HS-5 (cell line): Measurements from ENCODE around the gene NKD1.
"Not testable (repeated sequence)": the region's sequence is repeated elsewhere in the genome, so short reads cannot be mapped to it uniquely, and the experiment has no call there.

Experiments
- DNase-seq: peaks from one replicate; pipeline ENCODE4 v3.0.0-alpha.2; 2012; ENCODE audit warnings: low read depth

The NKD1 gene, protein sequence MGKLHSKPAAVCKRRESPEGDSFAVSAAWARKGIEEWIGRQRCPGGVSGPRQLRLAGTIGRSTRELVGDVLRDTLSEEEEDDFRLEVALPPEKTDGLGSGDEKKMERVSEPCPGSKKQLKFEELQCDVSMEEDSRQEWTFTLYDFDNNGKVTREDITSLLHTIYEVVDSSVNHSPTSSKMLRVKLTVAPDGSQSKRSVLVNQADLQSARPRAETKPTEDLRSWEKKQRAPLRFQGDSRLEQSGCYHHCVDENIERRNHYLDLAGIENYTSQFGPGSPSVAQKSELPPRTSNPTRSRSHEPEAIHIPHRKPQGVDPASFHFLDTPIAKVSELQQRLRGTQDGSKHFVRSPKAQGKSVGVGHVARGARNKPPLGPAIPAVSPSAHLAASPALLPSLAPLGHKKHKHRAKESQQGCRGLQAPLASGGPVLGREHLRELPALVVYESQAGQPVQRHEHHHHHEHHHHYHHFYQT

DNA sequence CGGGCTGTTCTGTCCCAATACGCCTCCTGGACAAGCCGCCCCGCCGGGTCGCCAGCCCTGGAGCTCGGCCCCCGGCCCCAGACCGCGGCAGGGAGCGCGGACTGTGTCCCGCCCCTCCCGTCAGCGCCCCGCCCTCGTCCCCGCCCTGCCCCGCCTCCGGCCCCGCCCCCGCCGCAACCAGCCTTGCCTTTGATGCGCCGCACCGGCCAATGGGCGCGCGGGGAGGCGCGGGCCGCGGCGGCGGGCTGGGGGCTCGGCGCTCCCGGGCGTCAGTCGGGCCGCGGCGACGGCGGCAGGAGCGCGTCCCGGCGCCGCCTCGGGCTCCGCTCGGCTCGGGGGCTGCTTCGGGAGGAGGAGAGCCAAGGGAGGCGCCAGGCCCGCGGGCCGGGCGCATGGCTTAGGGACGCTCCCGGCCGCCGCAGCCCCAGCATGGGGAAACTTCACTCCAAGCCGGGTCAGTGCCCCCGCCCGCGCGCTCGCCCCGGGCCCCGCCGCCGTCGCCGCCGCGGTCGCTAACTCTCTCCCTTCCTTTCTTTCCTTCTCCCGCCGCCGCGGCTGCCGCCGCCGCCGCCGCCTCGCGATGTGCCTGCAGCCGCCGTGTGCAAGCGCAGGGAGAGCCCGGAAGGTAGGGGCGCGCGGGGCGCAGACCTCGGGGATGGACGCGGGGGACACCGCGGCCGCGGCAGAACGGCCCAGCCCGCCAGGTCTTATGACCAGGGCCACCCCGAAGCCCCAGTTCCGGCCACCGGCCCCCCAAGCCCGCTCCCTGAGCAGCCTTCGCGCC, at the start of gene NKD1:
NKD1 (plus strand) TSS at position 272 of the 784 bp plus-strand sequence; CDS start at position 430, 158 bp downstream.
- no peak for DNase-seq

DNA sequence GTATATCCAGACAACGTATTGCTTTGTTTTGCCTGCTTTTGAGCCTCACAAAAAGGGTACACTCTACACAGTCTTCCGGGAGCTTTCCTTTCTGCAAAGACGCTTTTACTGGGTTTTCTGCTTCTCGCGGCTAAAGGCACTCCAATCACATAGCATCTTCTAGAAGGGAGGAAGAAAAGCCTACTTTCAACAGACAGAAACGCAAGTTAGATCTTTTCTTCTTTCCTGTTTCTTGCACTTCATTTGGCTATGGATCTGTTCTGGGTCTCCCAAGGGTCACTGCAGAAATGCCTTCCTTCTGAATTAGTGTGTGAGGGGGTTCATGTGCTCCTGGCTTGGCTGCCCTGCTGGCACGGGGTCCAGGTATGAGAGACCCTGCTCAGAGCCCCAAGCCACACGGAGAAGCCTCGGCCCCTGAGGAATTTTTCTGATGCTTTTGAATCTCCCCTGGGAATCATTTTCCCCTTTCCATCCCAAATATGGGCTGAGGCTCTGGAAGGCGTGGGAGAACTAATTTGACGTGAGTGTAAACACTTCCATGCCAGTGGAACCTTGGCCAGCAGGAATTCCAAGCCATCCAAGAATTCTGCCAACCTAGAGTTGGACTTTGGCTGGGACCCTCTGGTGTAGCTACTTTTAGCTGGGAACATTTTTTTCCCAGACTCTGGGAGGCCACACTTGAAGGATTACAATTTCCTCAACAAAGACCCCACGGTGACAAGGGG, 49.6 kb upstream of the NKD1 start:
- no peak for DNase-seq

DNA sequence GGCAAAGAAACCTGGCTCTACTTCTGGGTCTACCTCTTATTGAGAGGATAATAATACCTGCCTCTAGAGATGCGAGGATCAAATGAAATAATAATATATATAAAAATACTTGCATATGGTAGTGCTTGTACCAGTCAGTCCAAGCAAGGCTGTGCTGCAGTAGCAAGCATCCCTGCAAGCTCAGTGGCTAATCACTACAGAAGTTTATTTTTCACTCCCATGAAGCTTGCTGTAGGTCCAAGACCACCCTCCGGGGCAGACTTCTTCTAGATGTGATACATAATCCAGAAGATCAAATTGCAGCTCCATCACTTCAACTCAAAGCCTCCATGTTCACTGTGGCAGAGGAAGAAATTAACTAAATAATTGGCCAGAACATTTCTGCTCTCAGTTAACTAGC, 48.9 kb upstream of the NKD1 start:
- no peak for DNase-seq

DNA sequence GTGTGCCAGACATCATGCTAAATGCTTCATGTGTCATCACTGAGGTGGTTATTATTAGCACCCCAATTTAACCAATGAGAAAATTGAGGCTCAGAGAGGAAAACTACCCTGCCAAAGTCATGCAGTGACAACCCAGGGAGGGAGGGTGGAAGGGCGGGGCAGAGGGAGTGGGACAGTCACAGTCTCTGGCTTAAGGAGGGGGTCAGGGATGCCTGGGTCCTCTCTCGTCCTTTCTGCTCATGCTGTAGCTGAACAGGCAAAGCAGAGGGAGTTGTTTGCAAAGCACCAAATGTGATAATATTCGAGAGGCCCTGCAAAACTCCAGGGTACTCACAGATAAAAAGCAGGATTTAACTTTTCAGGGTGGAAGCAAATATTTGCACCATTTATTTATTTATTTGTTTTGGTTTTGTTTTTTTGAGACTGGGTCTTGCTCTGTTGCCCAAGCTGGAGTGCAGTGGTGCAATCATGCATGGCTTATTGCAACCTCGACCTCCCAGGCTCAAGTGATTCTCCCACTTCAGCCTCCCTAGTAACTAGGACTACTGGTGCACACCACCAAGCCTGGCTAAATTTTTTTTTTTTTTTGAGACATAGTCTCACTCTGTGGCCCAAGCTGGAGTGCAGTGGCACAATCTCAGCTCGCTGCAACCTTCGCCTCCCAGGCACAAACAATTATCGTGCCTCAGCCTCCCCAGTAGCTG, 47.9 kb upstream of the NKD1 start:
- no peak for DNase-seq

DNA sequence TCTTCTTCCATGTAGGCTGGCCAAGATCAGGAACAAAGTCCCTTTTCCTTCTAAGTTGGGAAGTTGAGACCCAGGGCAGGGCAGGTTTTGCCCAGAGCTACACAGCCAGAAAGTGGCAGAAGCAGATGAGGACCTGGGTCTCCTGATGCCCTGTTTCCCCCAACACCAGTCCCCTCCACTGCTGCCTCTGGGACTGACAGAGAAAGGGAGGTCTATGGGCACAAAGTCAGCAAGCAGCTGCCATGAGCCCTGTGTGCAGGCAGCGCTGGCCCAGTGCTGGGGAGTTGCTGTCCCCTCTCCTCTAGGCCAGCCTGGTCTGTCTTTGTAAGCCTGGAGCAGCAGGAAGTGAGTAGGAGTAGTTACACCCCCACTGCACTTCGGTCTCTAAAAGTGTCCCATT, 46.9 kb upstream of the NKD1 start:
- no peak for DNase-seq

DNA sequence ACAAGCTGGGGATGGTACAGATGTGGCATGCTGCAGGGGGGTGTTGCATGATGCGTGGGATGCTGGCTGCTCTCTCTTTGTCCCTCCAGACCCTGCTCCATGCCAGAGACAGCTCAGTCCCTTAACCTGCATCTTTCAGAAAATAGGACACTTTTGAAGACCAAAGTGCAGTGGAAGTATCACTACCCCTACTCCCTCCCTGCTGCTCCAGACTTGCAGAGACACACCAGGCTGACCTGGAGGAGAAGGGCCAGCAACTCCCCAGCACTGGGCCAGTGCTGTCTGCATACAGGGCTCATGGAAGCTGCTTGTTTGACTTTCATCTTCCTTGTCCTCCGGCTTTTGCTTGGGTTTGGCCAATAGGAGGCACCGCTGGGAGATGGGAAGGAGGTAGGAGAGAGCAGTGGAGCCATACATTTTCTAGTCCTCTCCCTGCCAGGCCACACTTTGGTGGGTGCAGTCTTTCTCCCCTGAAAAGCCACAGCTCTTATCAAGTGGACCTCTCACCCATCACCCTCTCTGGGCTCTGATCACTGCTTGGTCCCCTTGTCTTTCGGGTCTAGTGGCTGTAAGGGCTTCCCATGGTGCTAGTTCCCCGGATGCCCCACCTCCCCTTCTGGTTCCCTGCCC, 46.1 kb upstream of the NKD1 start:
- DNase-seq, result no peak

DNA sequence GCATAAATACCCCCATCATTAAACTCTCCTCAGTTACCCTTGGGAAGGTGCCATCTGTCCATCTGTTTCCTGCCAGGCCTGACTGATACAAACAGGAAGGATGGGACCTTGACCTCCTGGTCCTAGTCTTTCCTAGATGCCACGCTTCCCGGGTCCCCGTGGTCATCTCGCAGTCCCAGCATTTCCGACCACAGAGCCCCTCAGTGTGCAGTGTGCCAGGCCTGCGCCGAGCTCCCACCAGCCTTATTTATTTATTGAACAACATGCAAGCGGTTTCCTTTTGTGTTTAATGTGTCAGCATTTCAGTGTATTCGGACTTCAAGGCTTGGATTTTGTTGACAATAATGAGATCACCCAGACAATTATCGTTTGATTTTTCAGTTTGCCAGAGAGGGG, 45.6 kb upstream of the NKD1 start:
- DNase-seq, result no peak

DNA sequence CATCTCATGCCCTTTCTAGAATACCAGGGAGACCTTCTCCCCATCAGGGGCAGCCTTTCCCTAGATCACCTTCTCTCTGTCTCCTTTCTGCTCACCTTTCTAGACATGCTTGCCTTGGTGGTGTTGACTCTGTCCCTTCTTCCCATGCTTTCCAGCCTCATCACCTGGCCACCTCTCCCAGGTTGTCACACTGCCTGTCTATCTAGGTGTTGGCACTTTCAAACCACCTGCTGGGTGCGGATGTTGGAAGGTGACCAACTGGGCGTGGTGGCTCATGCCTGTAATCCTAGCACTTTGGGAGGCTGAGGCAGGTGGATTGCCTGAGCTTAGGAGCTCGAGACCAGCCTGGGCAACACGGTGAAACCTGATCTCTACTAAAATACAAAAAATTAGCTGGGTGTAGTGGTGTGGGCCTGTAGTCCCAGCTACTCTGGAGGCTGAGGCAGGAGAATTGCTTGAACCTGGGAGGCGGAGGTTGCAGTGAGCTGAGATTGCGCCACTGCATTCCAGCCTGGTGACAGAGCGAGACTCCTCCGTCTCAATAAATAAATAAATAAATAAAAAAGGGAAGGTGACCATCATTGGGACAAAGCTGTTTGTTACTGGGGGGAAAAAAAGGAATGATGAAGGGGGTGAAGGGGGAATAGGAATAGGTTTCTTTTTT, 44.2 kb upstream of the NKD1 start:
- not testable (repeated sequence) for DNase-seq

DNA sequence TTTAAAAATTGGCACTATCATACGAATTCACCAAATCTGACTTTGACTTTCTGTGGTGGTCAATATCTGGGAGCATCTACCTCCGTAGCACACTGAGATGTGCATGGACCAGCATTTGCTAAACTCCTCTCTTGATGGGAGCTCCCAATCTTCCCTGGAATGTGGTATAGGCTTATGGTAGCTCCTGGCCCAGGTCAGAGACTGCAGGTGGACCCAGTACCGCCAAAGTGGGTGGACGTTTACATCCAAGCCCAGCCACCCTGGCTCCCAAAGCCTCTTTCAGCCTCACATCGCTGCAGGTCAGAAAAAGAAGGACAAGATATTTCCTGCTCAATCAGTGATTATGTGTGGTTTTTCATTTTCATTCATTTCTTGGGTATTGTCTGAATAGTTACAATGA, 43.1 kb upstream of the NKD1 start:
- DNase-seq, result no peak

DNA sequence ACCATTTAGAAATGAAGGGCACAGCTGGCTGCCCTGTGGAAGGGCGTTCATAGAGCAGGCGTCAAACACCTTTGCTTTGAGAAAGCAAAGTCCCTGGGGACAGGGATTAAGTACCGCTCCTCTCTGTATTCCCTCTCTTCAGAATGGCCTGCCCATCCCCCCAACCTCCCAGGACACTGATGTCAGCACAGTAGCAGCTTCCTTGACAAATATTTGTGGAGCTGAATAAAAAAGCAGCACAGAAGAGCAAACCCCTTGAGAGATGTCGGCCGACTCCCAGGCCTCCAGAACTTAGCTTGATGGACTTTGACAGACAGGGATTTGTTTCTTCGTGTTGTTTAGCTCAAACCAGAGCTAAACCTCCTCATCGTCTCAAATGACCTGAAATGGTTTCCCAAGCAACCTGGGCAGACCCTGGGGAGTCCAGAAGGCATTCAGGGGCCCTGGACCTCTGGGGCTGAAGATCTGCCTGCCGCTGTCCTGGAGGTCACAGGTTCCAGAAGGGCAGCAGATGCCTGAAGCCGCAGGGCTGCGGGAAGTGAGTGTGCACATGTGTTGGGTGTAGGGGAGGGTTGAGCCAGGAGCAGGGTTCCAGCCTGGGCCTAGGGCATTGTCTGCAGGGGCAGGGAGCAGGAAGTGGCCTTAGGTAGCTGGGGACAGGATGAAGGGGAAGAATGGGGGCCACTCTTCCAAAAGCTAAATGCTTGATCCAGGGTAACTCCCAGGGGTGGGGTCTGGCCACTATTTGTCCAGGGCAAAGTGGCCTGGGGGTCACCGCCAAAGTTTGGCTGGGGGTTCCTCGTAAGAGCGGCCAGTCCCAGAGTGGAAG, 42.3 kb upstream of the NKD1 start:
- no peak for DNase-seq

DNA sequence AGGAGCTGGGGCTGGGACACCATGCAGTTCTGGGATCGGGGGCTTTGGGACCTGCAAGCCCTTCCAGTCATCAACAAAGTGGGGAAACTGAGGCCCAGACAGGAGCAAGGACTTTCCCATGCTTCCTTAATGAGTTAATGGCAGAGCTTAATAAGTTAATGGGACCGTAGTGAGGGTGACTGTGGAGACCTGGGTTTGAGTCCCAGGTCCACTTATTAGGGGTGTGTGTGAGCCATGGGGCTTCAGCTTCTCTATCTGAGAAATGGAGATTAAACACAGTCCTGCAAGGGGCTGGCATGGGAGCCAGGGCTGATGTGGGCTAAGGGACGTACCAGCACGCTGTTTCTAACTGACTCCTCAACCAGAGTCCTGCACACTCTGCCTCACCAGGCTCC, 41.7 kb upstream of the NKD1 start:
- DNase-seq, result no peak

DNA sequence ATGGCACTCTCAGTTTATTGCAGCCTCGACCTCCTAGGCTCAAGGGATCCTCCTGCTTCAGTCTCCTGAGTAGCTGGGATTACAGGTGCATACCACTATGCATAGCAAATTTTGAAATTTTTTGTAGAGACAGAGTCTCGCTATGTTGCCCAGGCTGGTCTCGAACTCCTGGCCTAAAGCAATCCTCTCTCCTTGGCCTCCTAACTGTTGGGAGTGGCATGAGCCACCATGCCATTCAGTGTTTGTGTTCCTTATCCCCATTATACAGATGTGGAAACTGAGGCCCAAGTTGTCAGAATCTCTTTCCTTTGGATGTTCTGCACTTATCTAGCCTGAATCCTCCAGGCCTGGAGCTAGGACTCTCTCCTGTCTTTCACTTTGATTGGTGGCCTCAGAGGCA, 40.8 kb upstream of the NKD1 start:
- no peak for DNase-seq

DNA sequence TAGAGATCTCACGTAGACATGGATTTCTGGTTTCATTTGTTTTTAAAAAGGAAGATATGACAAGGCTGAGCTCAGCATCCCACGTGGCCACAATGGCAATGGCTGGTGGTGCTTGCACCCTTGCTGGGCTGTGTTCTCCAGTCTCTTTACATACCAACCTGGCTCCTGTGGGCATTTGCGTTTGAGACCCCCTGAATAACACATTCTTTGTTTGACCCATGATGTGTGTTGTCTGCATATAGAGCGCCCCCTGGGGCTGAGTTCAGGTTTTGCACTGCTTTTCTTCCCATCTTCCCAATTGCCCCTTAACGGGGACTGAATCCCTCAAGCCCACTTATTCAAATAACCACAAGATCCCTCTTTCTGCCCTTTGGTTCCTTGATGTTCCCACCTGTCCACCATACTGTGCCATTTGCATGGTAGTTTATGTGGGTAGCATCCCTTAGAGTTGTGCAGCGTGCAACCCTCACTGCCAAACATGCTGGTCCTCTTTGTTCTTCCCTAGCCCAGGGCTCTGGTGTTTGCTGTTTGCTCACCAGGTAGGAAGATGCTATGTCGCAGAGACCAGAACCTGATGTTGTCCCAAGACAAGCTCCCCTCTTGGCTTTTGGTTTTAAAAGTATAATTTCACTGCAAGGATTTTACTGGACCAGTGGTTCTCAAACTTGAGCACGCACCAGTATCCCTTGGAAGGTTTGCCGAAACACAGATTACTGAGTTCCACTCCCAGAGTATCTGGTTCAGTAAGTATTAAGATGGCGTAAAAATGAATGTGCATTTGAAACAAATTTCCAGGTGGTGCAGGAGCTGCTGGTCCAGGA, 38.5 kb upstream of the NKD1 start:
- DNase-seq, result no peak

DNA sequence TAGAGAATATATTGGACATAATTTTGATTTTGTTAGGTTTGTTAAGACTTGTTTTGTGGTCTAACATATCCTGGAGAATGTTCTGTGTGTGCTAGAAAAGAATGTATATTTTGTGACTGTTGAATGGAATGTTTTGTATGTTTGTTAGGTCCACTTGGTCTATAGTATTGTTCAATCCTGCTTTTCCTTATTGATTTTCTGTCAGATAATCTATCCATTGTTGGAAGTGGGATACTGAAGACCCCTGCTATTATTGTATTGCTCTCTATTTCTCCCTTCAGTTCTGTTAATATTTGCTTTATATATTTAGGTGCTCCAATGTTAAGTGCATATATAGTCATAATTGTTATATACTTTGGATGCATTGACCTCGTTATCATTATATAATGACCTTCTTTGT, 33.0 kb upstream of the NKD1 start:
- DNase-seq, result no peak

DNA sequence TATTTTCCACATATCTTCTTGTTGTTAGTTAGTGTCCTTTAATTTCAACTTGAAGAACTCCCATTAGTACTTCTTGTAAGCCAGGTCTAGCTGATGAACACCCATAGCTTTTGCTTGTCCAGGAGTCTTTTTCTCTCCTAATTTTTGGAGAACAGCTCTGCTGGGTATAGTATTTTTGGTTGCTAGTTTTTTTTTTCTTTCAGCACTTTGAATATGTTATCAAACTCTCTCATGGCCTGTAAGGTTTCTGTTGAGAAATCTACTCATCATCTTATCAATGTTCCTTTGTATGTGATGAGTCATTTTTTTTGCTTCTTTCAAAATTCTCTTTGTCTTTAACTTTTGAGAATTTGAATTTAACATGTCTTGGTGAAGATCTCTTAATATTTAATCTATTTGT, 31.8 kb upstream of the NKD1 start:
- no peak for DNase-seq

DNA sequence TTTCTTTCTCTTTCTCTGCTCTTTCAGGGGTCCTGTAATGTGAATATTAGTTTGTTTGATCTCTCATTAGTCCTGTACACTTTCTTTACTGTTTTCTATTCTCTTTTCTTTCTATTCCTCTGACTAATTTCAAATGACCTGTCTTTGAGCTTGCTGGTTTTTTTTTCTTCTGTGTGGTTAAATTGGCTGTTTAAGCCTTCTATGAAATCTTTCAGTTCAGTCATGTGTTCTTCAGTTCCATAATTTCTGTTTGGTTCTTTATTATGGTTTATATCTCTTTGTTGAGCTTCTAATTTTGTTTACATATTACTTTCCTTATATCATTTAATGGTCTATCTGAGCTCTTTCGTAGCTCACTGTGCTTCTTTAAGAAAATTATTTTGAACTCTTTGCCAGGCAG, 31.3 kb upstream of the NKD1 start:
- no peak for DNase-seq

DNA sequence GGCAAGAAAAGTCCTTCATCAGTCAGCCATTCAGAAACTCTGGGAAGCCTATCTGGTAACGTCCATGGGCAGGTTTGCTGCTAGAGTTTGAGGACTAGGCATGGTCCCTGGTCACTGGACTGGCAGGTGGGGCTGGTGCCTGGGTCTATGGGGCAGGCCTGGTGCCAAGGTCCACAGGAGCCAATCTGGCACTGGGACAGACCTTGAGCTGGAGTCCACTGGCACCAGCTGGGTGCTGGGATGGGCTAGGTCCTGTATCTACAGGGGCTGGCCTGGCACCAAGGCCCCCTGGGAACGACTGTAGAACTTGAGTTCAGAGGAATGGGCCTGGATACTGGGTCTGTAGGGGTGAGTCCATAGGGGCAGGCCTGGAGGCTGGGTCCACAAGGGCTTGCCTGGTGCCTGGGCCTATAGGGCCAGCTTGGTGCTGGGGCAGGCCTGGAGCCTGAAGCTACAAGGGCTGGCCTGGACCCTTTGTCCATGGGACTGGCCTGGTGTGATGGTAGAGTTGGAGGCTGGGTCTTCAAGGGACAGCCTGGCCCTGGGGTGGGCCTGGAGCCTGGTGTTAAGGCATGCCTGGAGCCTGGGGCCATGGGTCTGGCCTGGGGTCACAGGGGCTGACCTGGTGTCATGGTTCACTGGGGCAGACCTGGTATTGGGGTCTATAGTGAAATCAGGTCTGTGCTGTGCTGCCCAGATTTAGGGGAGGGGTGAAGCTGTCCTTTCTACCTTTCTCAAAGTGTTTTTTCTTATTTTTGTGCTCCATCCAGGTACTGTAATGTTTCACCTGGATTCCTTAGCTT, 30.5 kb upstream of the NKD1 start:
- no peak for DNase-seq

DNA sequence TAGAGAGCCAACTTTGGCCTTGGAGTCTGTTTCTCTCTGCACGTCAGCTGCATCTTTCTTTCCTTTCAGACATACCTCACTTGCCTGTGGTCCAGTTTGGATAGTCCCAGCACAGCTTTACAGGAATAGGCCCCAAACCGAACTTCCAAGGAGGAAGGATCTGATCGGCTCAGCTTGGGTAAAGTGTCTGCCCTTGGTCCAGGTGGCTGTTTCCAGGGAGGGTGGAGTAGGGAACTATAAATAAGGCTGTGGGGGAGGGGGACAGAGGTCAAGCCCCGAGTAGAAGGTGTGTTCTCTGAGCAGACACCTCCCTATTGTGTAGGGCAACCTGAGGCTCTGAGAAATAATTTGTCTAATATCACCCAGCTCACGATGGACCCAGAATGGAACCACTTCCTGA, 29.2 kb upstream of the NKD1 start:
- DNase-seq, result no peak
